ENCODE results near the gene APOBEC3G.

DNA sequence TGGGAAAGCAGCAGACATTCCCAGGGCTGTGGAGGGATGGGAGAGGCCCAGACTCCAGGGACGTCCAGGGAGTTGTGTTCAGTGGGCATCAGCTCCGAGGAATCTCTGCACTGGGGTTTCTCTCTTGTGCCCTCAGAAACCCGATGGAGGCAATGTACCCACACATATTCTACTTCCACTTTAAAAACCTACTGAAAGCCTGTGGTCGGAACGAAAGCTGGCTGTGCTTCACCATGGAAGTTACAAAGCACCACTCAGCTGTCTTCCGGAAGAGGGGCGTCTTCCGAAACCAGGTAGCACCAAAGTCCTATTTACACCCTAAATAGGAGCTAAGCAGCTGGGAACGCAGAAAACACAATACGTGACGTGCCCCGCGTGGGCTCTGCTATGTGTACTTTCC lies 47.8 kb upstream of the APOBEC3G start:
- TF ChIP-seq ZNF565 (CRISPR knock-in tag; conservative IDR thresholded peaks at IDR 0.05; ENCODE audit: low read depth) (no peak), PPARA (CRISPR knock-in tag; IDR thresholded peaks at IDR 0.05; ENCODE audit: borderline replicate concordance) (no peak), ARNTL (CRISPR knock-in tag; IDR thresholded peaks at IDR 0.05; ENCODE audit: borderline replicate concordance, low read depth) (no peak), RARB (CRISPR knock-in tag; IDR thresholded peaks at IDR 0.05) (no peak), ZC3H10 (CRISPR knock-in tag; IDR thresholded peaks at IDR 0.05) (no peak), ZNF70 (CRISPR knock-in tag; IDR thresholded peaks at IDR 0.05) (no peak)
- TF ChIP-seq, protein P1, sequence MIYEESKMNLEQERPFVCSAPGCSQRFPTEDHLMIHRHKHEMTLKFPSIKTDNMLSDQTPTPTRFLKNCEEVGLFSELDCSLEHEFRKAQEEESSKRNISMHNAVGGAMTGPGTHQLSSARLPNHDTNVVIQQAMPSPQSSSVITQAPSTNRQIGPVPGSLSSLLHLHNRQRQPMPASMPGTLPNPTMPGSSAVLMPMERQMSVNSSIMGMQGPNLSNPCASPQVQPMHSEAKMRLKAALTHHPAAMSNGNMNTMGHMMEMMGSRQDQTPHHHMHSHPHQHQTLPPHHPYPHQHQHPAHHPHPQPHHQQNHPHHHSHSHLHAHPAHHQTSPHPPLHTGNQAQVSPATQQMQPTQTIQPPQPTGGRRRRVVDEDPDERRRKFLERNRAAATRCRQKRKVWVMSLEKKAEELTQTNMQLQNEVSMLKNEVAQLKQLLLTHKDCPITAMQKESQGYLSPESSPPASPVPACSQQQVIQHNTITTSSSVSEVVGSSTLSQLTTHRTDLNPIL (CRISPR knock-in tag; IDR thresholded peaks at IDR 0.05; ENCODE audit: low read depth), result no peak
- TF ChIP-seq, protein P2, sequence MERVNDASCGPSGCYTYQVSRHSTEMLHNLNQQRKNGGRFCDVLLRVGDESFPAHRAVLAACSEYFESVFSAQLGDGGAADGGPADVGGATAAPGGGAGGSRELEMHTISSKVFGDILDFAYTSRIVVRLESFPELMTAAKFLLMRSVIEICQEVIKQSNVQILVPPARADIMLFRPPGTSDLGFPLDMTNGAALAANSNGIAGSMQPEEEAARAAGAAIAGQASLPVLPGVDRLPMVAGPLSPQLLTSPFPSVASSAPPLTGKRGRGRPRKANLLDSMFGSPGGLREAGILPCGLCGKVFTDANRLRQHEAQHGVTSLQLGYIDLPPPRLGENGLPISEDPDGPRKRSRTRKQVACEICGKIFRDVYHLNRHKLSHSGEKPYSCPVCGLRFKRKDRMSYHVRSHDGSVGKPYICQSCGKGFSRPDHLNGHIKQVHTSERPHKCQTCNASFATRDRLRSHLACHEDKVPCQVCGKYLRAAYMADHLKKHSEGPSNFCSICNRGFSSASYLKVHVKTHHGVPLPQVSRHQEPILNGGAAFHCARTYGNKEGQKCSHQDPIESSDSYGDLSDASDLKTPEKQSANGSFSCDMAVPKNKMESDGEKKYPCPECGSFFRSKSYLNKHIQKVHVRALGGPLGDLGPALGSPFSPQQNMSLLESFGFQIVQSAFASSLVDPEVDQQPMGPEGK (CRISPR knock-in tag; IDR thresholded peaks at IDR 0.05; ENCODE audit: borderline replicate concordance), result no peak
- TF ChIP-seq, protein P3, sequence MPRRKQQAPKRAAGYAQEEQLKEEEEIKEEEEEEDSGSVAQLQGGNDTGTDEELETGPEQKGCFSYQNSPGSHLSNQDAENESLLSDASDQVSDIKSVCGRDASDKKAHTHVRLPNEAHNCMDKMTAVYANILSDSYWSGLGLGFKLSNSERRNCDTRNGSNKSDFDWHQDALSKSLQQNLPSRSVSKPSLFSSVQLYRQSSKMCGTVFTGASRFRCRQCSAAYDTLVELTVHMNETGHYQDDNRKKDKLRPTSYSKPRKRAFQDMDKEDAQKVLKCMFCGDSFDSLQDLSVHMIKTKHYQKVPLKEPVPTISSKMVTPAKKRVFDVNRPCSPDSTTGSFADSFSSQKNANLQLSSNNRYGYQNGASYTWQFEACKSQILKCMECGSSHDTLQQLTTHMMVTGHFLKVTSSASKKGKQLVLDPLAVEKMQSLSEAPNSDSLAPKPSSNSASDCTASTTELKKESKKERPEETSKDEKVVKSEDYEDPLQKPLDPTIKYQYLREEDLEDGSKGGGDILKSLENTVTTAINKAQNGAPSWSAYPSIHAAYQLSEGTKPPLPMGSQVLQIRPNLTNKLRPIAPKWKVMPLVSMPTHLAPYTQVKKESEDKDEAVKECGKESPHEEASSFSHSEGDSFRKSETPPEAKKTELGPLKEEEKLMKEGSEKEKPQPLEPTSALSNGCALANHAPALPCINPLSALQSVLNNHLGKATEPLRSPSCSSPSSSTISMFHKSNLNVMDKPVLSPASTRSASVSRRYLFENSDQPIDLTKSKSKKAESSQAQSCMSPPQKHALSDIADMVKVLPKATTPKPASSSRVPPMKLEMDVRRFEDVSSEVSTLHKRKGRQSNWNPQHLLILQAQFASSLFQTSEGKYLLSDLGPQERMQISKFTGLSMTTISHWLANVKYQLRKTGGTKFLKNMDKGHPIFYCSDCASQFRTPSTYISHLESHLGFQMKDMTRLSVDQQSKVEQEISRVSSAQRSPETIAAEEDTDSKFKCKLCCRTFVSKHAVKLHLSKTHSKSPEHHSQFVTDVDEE (CRISPR knock-in tag; IDR thresholded peaks at IDR 0.05), result no peak

All from SK-N-SH treated with all-trans-retinoic acid at 6 μM for 48 hours (cell line).